8988T (cell line): ENCODE results near the gene KCNE2.
"Not testable (repeated sequence)": the region's sequence is repeated elsewhere in the genome, so short reads cannot be mapped to it uniquely, and the experiment has no call there.

ENCODE experiments used
- DNase-seq: peaks from one replicate; pipeline ENCODE4 v3.0.0; 2011

The KCNE2 gene

DNA sequence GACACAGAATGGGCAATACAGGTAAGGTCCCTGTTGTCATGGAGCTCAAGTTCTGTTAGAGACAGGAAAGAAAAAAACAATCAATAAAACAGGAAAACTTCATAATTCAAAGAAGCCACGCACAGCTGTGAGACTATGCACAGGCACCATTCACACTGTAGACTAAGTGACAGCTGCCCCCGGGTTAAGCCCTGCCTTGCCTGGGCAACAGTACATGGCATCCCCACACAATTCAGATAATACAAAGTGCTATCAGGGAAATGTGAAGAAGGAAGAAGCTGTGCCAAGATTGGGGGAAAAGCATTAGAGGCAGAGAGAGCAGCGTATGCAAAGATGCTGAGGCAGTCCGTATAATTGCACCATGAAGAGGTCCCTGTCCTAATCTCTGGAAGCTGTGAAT, 9.0 kb upstream of the KCNE2 start:
- no peak for DNase-seq

DNA sequence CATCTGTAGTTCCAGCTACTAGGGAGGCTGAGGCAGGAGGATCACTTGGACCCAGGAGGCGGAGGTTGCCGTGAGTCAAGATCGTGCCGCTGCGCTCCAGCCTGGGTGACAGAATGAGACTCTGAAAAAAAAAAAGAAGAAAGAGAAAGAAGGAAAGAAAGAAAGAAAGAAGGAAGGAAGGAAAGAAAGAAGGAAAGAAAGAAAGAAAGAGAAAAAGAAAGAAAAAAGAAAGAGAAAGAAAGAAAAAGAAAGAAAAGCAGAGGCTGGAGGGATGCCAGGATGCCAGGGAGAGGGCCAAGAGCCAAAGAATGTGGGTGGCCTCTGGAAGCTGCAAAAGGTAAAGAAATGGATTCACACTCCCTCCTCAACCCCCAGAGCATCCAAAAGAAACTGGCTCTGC, 8.2 kb upstream of the KCNE2 start:
- no peak for DNase-seq

DNA sequence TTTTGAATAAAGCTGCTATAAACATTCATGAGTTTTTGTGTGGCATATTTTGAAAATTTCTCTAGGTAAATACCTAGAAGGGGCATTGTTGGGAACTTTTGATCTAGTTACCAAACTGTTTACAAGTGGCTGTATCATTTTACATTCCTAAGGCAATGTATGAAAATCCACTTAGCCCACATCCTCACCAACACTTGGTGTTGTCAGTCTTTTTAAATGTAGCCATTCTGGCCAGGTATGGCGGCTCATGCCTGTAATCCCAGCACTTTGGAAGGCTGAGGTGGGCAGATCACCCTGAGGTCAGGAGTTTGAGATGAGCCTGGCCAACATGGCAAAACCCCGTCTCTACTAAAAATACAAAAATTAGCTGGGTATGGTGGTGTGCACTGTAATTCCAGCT, 5.9 kb upstream of the KCNE2 start:
- no peak for DNase-seq

DNA sequence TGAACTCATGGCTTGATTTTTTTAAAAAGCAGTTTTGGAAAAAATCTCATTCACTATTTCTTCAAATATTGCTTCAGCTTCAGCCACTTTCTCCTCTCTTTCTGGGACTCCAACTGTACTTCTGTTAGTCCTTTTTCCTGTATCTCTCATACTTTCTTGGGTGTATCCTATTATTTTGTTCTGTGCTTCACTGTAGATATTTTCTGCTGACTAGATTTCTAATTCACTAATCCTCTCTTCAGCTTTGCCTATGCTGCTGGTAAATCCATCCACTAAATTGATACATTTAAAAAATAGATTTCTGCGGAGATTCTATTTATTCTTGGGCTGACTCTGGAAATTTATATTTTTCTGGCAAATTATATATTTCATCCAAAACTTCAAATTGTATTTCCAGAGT, 4.9 kb upstream of the KCNE2 start:
- no peak for DNase-seq

DNA sequence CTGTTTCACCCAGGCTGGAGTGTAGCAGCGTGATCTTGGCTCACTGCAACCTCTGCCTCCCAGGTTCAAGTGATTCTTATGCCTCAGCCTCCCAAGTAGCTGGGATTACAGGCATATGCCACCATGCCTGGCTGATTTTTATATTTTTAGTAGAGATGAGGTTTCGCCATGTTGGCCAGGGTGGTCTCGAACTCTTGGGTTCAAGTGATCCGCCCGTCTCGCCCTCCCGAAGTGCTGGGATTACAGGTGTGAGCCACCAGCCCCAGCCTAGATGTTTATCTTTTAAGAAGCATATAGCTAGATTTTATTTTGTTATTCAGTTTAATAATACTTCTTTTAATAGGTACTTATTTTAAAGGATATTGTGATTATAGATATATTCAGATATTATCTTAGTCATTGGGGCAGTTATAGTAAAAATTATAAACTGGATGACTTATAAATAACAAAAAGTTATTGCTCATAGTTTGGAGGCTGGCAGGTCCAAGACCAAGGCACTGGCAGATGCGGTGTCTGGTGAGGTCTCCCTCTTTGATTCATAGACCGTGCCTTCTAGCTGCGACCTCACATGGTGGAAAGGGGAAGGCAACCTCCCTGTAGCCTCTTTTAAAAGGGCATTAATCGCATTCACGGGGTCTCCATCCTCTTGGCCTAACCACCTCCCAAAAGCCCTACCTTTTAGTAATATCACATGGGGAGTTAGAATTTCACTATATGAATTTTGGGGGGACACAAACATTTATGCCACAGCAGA, 3.1 kb upstream of the KCNE2 start:
- no peak for DNase-seq

DNA sequence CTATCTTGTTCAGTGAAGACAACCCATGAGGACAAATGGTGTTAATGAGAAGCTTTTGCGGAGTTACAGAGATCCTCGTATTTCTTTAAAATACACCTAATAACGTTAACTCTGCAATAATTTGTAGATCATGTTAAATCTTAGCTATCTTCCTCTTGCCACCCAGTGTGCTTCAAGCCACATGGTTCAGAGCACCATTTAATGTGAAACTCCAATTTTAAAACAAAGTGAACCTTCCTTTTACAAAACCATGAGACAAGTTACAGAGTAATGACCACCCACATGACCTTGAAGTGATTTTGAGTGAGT, 1.7 kb upstream of the KCNE2 start:
- DNase-seq, result no peak

DNA sequence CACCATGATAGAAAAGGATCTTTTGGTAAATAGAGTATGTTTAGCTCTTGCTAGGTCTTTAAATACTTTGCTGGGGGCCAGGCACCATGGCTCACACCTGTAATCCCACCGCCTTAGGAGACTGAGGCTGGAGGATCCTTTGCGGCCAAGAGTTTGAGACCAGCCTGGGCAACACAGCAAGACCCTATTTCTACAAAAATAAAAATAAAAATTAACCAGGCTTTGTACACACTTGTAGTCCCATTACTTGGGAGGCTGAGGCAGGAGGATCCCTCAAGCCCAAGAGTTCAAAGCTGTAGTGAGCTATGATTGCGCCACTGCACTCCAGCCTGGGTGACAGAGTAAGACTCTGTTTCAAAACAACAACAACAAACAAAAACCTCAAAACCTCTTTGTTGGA, 1.1 kb upstream of the KCNE2 start:
- DNase-seq, result no peak

DNA sequence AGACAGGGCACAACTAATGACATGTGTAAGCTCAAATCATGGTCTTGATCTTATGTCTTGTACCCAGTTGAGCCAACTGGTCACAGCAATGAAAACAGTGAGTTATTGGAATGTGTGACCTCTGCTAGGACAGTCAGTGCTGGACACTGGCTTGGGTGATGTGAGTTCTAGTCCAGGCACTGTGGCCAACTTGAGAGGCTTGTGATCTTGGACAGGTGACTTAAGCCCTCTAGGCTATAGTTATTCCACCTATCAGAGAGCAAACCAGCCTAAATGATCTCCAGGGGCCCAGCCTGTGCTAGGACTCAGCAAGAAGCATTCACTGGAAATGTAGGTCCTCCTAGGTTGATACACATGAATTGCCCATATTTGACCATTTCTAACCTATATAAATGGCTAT, 1.1 kb downstream of the KCNE2 start:
- DNase-seq, result no peak

DNA sequence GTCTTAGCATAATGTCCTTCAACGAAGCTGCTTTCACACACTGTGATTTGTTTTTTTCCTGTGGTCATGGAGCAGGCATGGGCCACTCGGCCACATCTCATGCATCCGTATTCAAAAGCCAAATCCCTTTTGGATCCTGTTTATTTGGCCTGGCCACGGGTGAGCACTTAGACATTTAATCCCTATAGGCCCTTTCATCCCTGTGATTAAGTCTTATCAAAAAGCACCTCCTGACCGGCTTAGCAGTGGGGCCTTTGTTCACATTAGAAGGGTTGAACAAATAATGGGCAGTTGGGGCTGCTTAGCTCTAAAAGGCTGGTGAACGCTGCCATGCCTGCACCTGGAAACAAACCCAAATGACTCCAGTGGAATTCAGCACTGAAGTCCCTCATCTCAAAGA, 2.0 kb downstream of the KCNE2 start:
- DNase-seq, result no peak

DNA sequence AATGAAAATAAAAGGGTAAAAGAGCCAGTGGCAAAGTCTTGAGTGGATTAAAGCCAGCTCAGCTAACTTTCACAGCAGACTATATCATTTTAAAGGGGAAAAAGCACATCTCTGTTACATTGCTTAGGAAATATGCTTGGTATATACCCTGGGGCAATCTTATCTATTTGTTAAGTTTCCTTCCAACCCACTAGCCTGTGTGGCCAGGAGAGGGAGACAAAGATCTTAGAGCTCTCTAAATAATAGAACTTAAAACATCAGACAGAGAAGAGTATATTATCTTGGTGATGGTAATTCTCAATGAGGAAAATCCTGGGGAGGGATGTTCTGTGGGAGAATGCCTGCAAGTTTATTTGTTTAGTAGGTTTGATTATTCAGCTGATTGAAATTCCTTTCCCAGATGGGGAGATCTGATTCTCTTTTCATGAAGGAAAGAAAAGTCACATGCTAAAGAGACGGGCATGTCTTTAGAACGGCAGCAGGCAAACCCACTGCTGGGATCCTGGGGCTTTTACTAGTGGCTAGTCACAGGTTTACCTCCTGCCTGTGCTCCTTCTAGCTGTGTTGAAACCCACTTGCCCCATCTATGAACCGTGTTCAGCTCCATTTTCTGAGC, 3.6 kb downstream of the KCNE2 start:
- DNase-seq, result no peak

DNA sequence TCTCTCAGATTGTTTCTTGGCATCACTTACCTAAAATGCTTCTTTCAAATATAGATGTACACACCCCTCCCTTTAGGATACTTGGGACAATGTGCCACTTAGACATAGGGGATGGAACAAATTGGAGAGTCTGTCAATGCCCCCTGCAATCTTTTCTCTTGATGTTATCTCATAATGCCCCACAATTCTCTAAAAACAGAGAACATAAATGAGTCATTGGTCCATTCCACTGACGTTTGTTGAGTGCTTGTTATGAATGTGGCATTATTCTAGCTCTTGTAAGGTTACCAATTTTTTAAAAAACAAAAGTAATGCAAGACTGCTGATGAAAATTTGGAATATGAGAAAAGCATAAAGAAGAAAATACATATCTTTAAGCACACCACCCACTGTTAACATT, 5.9 kb downstream of the KCNE2 start:
- DNase-seq, result no peak

DNA sequence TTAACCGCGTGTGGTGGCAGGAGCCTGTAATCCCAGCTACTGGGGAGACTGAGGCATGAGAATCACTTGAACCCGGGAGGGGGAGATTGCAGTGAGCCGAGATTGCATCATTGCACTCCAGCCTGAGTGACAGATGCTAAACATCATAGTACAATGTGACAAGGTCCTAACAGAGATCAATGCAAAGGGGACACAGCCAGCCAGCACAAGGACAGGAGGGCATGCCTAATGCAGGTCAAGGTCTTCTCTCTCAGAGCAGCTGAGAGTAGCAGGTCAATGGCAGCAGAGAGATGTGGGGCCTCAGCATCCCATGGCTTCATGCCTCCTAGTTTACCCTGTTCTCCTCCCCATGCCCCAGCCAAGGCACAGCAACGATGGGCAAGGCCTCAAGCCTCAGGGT, 8.5 kb downstream of the KCNE2 start:
- DNase-seq, result no peak

DNA sequence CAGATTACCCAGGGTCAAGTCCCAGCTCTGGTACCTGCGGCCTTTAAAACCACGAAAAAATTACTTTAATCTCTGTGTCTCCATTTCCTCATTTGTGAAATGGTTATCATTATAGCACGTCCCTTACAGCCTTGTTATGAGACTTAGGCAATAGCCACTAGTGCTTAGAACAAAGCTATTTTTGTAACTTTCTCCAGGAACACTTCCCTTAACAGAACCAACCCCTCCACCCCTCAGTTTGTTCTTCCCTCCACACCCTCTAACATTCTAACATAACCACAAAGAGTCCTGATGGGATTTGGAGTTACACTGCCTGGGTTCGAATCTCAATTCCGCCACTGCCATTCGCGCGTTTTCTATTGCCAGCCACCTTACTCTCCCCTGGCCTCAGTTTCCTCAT, 10.7 kb downstream of the KCNE2 start:
- not testable (repeated sequence) for DNase-seq

DNA sequence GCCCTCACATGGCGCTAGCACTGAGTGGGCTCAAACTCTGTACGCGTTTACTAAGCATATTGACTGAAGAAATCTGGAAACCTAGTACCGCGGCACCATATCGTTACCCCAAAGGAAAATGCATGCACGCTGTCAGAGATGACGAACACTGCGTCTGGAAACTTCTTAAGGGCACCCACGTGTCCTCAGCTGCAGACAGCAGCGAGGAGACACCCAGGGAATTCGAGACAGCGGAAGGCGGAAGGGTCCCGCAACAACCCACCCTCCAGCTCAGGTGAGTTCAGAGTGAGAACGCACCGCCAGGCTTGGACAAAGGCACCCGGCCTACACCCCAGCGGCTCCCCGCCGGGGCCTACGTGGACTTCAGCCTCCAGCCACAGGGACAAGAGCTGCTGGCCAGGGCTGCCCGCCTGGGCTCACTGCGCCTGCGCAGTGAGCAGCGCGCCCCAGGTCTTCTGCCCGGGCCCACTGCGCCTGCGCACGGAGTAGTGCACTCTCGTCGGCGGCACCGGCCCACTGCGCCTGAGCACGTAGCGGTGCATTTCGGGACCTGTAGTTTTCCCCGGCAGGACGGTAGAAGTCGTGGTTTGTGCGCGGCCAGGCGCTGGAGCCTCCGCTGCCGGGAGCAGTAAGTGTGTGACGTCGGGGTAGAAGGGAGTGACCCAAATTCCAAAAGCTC, 11.3 kb downstream of the KCNE2 start, which contains the start of gene SMIM11:
Gene SMIM11, plus strand, starts transcription at position 568 of the 679 bp plus-strand sequence. CDS start 3,998 bp downstream, outside the sequence.
- not testable (repeated sequence) for DNase-seq

DNA sequence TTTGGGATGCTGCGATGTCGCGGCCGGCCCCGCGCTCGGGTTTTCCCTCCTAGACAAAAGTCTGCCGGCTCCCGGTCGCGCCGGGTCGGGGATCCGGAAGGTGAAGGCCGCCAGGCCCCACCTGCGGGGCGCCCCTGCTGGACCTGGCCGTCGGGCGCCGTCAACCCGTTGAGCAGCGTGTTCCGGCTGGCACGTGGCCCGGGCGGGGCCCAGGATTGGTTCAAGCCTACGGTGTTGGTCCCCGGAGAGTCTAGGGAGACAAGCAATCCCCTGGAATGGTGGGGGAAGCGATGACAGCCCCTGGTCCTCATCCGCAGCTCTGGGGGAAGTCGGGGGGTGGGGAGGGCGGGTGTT, 11.8 kb downstream of the KCNE2 start:
- not testable (repeated sequence) for DNase-seq

DNA sequence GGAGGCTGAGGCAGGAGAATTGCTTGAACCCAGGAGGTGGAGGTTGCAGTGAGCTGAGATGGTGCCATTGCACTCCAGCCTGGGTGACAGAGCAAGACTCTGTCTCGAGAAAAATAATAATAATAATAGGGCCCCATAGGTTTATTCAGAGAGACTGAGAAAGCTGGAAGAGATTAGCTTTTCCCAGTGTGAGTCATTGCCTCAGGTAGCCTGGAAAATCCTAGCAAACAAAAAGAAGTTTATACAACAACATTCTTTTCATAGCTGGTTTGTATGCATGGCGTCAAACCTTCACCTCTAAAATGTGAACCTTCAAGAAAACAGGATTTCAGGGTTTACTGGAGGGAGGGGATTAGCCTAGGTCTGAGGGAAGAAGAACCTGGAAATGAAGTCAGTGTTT, 19.3 kb downstream of the KCNE2 start:
- DNase-seq, result not testable (repeated sequence)

DNA sequence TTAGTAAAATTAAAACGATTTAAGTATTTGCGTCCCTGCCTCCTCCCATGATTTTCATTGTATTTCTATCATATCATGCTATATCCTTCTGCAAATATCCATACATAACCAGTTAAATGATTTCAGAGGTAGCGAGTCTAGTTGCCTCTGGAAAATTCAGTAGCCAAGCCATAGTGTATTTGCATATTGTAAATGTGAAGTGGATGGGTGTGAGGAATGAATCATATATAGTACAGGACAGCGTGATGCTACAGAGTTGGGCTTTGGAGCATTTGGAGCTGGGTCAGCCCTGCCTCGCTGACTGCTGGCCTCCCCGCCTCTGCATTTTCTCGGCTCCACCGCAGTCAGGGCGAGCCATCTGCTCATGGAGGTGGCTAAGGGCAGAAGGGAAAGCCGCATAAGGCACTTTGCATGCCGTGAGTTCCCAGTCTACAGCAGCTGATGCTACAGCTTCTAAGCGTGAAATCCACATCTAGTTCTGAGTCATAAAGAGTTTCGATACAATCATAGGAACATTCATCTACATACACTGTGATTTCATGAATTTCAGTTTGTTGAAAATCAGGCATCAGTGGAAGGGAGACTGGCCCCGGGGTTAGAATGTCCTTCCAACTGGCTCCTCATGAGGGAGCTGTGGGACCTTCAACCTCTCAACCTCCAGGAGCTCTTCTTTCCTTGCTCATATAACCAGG, 20.1 kb downstream of the KCNE2 start:
- not testable (repeated sequence) for DNase-seq

DNA sequence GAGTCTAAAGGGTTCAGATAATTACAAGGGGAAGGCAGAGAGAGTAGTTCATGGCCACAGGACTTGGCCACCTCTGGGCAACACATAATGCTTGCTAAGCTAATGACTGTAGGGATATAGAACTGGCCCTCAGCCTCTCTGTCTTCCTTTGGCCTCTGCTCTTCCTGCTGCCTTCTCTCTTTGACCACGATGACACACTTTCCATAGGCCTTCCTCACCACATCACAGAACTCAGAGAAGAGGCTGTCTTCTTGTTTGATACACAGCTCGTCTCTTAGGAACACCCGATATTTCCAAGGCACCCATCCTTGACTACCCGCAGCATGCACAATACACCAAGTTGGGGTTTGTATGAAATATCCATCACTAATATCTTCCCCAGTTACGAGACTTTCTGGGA, 36.7 kb downstream of the KCNE2 start:
- not testable (repeated sequence) for DNase-seq

DNA sequence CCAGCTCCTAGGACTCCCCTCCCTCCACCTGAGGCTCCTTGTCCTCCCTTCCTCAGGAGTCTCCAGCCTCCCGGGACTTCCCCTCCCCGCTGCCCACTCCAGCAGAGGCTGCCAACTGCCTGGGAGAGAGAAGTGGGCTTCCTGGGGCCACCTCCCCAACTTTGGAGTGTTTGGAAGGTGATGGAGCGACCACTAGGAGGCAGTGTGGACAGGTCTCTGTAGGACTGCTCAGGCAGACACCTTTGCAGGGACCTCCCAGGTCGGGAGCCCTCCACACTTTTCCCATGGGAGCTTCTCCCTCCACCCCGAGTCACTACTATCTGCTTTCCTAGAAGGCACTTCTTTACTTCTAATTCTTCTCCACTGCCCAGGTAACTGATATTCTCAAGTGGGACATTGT, 40.9 kb downstream of the KCNE2 start:
- not testable (repeated sequence) for DNase-seq

DNA sequence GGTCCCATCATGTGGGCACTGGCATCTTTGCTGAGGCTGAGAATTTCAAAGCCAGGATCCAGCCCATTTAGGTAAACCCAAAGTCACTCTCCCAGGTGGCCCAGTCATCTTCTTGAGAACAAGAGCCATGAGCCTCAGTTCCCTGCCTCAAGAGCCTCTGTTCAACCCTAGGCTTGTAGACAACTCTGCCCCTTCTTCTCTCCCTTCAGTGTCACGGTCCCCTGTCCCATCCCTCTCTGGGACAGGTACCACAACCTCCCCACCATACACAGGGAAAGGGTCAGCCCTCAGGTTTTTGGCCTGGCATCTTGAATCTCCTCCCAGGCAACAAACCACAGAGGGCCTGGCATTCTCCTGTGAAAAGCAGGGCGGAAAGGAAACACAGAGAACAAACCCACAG, 41.9 kb downstream of the KCNE2 start:
- DNase-seq, result not testable (repeated sequence)

DNA sequence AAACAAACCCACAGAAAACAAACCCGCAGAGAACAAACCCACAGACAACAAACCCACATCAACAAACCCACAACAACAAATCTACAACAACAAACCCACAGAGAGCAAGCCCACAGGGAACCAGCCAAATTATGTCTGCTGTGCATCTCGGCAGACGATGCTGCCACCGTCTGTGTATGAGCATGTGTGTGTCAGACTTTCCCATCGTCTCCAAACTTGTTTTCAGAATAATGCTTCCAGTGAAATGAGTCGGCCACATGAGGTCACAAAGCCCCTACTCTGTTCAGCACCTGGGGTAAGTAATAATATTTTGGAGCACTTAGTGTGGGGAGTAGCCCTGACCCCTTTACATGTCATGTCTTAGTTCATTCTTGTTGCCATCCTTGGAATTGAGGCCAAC, 42.3 kb downstream of the KCNE2 start:
- DNase-seq, result not testable (repeated sequence)

DNA sequence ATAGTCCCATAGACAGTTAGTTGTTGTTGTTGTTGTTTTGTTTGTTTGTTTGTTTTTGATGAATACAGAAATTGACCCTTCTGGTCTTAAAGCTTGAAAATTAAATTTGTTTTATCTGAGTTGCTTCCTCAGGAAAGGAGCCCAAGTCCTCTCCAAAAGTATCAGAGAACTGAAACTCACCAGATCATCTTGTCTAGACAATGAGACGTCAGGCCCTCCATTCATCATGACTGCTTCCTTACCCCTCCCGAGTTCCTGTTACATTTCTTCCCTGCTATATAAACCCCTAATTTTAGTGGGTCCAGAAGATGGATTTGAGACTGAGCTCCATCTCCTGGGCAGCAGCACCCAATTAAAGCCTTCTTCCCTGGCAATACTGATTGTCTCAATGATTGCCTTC, 42.9 kb downstream of the KCNE2 start:
- DNase-seq, result not testable (repeated sequence)

DNA sequence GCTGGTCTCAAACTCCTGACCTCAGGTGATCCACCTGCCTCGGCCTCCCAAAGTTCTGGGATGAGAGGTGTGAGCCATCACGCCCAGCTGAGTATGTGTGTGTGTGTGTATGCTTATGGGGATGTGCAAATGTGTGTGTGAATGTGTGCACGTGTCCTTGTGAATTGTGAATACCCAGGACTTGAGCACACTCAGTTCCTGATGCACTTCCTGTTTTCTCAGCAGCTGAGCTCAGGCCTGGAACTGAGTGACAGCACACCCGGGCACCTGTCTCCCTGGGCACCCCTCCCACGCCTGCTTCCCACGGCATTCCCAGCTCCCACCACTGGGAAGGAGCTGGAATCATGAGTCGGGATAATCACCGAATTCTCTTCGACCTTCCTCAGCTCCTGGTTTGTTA, 43.5 kb downstream of the KCNE2 start:
- DNase-seq, result not testable (repeated sequence)
